SHP77 treated with DMSO at 0.1 percent for 48 hours (cell line): ENCODE results near the gene ZP2.
"Not testable (repeated sequence)": the region's sequence is repeated elsewhere in the genome, so short reads cannot be mapped to it uniquely, and the experiment has no call there.

Source experiments
- DNase-seq: peaks from one replicate; lab custom pipeline; 2025; lab: John Stamatoyannopoulos, UW

Gene ZP2

GRCh38 chr16:21217121-21217520 lies 5.7 kb upstream of the ZP2 start:
- no peak for DNase-seq

GRCh38 chr16:21214086-21214485 lies 2.7 kb upstream of the ZP2 start:
- no peak for DNase-seq

- DNase-seq, result no peak
Observed at GRCh38 chr16:21208446-21209230, 2.7 kb downstream of the ZP2 start.

- no peak for DNase-seq
Observed at GRCh38 chr16:21206550-21206949, 4.8 kb downstream of the ZP2 start.

GRCh38 chr16:21205303-21205702 lies 6.1 kb downstream of the ZP2 start:
- no peak for DNase-seq

GRCh38 chr16:21203155-21203797 lies 8.1 kb downstream of the ZP2 start:
- no peak for DNase-seq

GRCh38 chr16:21199607-21200218 lies 11.7 kb downstream of the ZP2 start:
- DNase-seq, result no peak

- DNase-seq, result no peak
Observed at GRCh38 chr16:21197621-21198020, 13.8 kb downstream of the ZP2 start.

GRCh38 chr16:21197112-21197511 lies 14.3 kb downstream of the ZP2 start:
- no peak for DNase-seq

GRCh38 chr16:21195330-21195729 lies 16.0 kb downstream of the ZP2 start:
- DNase-seq, result not testable (repeated sequence)

GRCh38 chr16:21194771-21195301 lies 16.5 kb downstream of the ZP2 start:
- DNase-seq, result no peak

- no peak for DNase-seq
Observed at GRCh38 chr16:21192991-21193390, 18.4 kb downstream of the ZP2 start.

- DNase-seq, result no peak
Observed at GRCh38 chr16:21190599-21190998, 20.8 kb downstream of the ZP2 start.

GRCh38 chr16:21190013-21190412 lies 21.4 kb downstream of the ZP2 start:
- no peak for DNase-seq

- DNase-seq, result no peak
Observed at GRCh38 chr16:21189311-21189710, 22.1 kb downstream of the ZP2 start.

- no peak for DNase-seq
Observed at GRCh38 chr16:21186326-21186691, 25.1 kb downstream of the ZP2 start.

- DNase-seq, result no peak
Observed at GRCh38 chr16:21185659-21186325, 25.6 kb downstream of the ZP2 start.

GRCh38 chr16:21184834-21185233 lies 26.5 kb downstream of the ZP2 start:
- no peak for DNase-seq

GRCh38 chr16:21183995-21184394 lies 27.4 kb downstream of the ZP2 start:
- no peak for DNase-seq

- DNase-seq, result no peak
Observed at GRCh38 chr16:21179983-21180365, 31.4 kb downstream of the ZP2 start.

GRCh38 chr16:21179126-21179982 lies 32.0 kb downstream of the ZP2 start:
- no peak for DNase-seq

GRCh38 chr16:21175397-21175796 lies 36.0 kb downstream of the ZP2 start:
- DNase-seq, result no peak
